Measurements from ENCODE around the gene SPATA13. TPM values are rescaled to one million over a fixed set of nuclear protein-coding genes. Genes with fewer than 3 reads are reported as not detected.
"Not testable (repeated sequence)": the region's sequence is repeated elsewhere in the genome, so short reads cannot be mapped to it uniquely, and the experiment has no call there.

SPATA13 gene
- total RNA-seq, 1 experiment from 2014 or later = 0.88 TPM

DNA sequence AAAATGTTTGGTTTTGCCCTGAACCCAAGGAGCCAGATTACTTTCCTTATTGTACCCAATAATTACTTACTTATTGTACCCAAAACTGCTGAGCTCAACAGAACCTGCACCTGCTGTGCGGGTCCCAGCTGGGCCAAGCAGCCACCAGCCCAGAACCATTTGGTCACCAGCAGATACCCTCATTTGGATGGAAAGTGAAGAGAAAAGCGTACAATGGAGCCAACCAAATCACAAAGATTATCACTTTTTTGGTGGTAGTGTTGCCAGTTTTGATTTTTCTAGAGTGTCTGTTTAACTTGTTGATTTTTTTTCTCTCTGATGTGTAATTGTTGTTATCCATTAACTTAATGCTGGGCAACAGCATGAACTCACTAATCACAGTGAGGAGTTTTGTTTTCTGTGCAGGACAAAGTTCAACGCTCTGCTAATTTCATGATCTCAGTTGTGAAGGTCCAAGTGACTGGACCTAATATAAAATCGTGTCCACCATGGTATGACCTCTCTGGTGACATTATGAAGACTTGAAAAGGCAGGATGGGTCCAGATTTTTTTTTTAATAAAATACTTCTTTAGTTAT, 23.8 kb downstream of the SPATA13 start:
- in situ Hi-C loops (cut with HindIII; ENCODE audit: low sequenced_read_pairs) = no loop called here
- no peak for DNase-seq (ENCODE audit: low spot score)

DNA sequence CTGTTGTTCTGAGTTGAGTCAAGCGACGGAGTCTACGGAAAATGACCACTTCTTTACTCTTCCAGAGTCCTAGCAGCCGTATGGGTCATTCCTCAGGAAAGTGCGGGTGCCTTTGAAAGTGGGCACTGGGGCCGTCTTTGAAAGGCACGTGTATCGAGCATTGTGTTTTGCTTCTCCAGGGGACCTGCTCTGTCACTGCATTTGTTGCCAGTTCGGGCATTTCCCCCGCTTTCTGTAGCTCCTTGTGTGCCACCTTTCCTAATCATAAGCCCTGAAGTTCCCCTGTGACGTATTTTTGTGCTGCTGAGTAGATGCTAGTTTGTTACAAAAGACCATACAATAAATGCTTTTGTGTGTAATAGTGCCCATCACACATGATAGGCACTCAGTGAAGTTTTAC, 24.4 kb downstream of the SPATA13 start:
- in situ Hi-C loops (cut with HindIII; ENCODE audit: low sequenced_read_pairs) = no loop called here
- no peak for DNase-seq (ENCODE audit: low spot score)

DNA sequence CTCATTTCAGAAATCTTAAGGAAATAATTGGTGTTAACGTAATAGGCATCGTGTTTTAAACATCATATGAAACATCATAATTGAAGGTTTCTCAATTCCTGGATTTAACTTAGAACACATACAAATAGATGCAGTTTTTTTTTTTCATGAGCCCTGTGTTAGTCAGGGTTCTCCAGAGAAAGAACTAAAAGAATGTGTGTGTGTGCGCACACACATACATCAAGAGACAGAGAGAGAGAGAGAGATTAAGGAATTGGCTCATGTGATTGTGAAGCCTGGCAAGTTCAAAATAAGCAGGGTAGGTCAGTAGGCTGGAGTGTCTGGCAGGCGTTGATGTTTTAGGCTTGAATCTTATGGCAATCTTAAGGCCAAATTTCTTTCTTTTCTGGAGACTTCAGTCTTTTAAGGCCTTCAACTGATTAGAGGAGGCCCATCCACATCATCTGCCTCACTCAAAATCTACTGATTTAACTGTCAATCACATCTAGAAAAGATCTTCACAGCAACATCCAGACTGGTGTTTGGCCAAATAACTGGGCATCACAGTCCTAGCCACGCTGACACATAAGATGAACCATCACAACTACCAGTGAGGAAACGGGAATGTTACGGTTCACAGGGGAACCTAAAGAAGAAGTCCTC, 25.2 kb downstream of the SPATA13 start:
- in situ Hi-C loops (cut with HindIII; ENCODE audit: low sequenced_read_pairs) = no loop called here
- no peak for DNase-seq (ENCODE audit: low spot score)

DNA sequence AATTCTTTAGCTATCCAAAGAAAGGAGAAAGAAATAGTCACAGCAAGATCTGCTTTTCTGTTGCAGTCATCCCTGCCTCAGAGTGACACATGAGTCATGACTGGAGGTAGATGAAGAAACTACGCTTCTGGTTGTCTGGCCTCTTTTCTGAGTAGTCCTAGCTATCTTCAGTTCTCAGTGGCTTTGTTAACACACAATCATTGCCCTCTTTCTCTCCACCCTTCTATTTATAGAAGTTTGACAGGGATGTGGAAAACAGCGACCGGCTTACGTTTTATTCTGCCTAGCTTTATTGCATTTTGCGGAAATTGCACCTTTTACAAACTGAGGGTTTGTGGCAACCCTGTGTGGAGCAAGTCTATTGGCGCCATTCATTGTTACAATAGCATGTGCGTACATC, 26.7 kb downstream of the SPATA13 start:
- in situ Hi-C loops (cut with HindIII; ENCODE audit: low sequenced_read_pairs) = no loop called here
- DNase-seq (ENCODE audit: low spot score) = no peak

DNA sequence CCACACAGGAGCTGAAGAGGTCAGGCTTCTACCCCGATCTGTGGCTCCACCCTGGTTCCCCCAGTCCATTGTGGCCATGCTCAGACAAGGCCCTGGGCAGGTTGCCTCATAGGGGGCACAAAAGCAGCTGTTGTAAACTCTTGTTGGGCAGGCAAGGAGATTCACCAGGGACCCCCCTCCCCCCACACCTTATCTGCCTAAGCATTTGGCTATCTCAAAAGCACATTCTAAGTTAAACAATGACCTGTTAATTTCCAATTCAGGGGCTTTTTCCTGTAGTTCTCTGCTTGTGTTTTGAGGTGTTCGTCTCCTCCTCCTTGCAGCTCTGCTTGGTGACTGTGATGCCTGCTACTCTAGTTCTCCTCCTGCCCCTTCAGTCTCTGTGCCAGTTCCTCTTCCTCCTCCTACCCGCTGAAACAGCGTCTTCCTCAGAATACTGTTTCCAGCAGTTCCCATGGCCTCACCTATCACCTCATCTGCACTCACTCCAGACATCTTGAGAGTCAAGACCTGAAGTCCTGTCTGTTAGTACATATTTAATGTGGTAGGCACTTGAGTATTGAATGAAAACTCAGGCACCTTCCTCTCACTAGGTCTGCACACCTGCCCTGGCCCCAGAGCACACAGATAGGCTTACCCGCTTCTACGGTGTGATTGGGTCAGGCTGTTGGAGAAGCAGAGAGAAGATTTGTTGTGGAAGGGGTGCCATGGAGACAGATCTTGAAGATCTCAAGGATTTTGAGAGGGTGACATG, 31.7 kb downstream of the SPATA13 start:
- DNase-seq (ENCODE audit: low spot score) = no peak
- in situ Hi-C loops (cut with HindIII; ENCODE audit: low sequenced_read_pairs) = no loop called here

DNA sequence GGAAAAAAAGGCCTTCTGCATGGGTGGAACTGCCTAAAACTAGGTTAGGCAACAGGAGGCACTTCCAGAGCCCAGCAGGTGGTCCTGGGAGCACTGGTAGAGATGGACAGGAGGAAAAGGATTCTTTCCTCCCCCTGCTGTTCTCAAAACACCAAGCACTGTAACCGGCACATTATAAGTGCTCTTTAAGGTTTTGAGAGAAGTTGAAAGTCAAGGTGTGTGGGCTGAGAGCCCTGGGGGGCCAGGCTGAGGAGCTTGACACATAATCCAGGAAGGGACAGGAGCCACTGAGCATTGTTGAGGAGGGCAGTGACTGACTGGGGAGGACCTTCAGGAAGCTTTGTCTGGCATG, 32.3 kb downstream of the SPATA13 start:
- in situ Hi-C loops (cut with HindIII; ENCODE audit: low sequenced_read_pairs) = no loop called here
- no peak for DNase-seq (ENCODE audit: low spot score)

DNA sequence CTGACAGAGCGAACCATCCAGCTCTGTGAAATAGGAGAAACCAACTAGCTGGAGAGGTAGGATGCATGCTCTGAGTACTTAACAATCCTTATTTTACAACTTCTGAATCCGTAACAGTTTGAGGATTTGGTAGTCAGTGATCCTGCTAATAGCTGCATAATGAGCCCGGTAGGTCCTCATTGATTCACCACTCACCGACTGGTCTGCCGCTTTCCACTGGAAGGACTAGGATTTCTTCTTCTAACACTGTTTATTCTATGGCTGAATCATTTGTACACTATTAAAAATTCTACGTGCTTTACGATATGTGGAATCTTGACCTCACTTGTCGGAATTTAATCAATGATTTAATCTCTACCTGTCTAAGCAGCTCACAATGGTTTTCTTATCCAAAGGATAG, 33.9 kb downstream of the SPATA13 start:
- in situ Hi-C loops (cut with HindIII; ENCODE audit: low sequenced_read_pairs) = no loop called here
- DNase-seq (ENCODE audit: low spot score) = no peak

DNA sequence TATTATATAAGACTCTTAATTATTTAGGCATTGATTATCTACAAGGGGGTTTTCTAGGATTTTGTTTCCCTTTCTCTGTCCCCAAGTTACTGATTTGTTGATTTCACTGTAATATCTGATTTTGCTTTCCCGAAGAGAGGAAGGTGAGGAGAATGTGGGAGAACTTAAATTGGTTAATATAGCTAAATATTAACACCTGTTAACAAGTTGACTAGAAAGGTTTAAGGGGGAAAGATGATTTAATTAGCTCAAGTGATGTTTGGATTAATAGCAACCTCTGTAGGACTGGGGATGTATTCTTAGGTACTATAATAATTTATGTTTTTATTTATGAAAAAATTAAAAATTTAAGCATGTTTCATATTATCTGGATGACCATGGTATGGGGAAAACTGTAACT, 35.1 kb downstream of the SPATA13 start:
- in situ Hi-C loops (cut with HindIII; ENCODE audit: low sequenced_read_pairs) = no loop called here
- DNase-seq (ENCODE audit: low spot score) = no peak

DNA sequence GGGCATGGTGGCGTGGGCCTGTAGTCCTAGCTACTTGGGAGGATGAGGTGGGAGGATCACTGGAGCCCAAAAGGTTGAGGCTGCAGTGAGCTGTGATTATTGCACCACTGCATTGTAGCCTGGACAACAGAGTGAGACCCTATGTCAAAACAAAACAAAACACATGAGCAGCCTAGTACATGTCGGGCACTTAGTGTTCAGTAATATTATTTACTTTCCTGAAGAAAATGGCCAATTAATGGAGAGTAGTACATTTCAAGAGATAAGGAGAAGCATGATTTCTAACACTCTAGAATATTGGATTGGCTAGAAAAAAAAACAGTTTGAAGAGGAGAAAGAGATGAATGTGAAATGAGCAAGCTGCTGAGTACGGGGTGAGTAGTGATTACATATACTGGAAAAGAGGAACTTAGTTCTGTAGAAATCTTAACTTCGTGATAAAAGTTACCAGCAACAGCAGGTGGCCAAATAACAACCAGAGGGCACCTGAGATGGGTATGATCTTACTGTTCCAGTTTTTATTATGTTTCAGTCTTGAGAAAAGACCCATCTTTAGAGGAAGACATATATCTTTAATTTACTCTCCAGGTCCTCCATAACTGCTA, 36.2 kb downstream of the SPATA13 start:
- no peak for DNase-seq (ENCODE audit: low spot score)
- in situ Hi-C loops (cut with HindIII; ENCODE audit: low sequenced_read_pairs) = no loop called here

DNA sequence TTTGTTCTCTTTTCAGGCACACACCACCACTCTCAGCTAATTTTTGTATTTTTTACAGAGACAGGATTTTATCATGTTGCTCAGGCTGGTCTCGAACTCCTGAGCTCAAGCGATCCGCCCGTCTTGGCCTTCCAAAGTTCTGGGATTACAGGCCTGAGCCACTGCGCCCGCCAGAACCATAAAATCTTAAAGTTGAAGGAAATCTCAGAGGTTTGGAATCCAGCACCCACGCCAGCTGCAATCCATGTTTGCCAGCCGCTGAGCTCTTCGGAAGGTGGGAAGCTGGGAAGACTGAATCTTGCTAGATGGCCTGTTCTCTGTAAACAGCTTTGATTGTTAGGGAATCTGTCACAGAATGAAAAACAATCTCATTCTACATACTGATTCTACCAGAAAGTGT, 38.5 kb downstream of the SPATA13 start:
- in situ Hi-C loops (cut with HindIII; ENCODE audit: low sequenced_read_pairs) = no loop called here
- DNase-seq (ENCODE audit: low spot score) = no peak

DNA sequence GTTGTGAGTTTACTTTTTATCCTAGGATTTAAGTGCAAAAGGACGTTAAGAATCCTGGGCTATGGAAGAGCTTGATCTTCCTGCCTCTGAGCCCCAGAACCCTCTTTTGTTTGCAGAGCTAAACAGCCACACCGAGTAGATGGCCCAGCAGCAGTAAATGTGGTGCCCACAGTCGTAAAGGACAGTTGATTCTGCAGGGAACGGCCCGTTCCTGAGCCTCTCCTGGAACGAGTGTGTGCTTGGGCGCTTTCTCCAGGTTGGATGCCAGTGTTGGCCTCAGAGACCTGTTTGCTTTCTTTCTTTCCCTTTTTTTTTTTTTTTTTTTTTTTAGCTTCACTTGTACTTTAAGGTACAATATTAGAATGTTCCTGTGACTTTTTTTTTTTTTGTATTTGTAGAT, 41.7 kb downstream of the SPATA13 start:
- in situ Hi-C loops (cut with HindIII; ENCODE audit: low sequenced_read_pairs) = no loop called here
- no peak for DNase-seq (ENCODE audit: low spot score)

DNA sequence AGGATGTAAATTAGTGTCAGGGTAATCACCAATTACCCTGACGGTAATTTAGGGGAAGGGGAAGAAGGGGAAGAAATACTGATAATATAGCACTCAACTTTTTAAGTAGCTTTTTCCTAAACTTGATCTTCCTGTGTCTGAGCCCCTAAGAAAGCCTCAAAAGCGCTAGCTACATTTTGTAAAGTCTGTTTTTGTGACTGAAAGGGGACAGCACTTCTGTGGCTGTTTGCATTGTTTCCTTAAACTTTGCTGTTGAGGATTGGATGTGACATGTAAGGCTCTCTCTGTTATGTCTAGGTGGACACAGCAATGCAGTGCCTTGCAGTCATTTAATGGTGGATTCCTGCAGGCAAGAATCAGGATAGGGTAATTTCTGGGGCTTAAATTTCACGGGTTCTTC, 42.8 kb downstream of the SPATA13 start:
- DNase-seq (ENCODE audit: low spot score) = no peak
- in situ Hi-C loops (cut with HindIII; ENCODE audit: low sequenced_read_pairs) = no loop called here

DNA sequence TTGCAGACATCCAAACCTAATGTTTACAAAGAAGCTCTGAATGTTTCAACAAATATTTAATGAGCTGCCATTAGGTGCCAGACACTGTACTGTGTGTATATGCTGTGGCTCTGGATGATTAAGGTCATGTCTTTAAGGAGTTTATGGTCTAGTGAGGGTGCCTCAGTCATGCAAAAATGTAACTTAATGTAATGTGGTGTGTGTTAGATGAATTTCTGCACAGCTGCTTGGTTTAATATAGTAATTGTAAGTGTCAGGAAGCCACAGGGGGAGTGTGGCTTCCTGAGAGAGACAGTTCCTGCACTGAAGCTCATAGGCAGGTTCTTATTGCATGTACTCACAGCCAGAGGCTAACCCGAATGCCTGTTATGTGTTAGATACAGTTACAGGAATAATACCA, 43.3 kb downstream of the SPATA13 start:
- in situ Hi-C loops (cut with HindIII; ENCODE audit: low sequenced_read_pairs) = no loop called here
- DNase-seq (ENCODE audit: low spot score) = no peak

DNA sequence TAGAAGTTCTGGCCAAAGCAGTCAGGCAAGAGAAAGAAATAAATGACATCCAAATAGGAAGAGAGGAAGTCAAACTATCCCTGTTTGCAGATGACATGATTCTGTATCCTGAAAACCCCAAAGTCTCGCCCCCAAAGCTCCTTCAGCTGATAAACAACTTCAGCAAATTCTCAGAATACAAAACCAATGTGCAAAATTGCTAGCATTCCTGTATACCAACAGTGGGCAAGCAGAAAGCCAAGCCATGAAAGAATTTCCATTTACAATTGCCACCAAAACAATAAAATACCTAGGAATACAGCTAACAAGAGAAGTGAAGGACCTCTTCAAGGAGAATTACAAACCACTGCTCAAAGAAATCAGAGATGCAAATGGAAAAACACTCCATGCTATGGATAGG, 44.6 kb downstream of the SPATA13 start:
- in situ Hi-C loops (cut with HindIII; ENCODE audit: low sequenced_read_pairs) = not testable (repeated sequence)

DNA sequence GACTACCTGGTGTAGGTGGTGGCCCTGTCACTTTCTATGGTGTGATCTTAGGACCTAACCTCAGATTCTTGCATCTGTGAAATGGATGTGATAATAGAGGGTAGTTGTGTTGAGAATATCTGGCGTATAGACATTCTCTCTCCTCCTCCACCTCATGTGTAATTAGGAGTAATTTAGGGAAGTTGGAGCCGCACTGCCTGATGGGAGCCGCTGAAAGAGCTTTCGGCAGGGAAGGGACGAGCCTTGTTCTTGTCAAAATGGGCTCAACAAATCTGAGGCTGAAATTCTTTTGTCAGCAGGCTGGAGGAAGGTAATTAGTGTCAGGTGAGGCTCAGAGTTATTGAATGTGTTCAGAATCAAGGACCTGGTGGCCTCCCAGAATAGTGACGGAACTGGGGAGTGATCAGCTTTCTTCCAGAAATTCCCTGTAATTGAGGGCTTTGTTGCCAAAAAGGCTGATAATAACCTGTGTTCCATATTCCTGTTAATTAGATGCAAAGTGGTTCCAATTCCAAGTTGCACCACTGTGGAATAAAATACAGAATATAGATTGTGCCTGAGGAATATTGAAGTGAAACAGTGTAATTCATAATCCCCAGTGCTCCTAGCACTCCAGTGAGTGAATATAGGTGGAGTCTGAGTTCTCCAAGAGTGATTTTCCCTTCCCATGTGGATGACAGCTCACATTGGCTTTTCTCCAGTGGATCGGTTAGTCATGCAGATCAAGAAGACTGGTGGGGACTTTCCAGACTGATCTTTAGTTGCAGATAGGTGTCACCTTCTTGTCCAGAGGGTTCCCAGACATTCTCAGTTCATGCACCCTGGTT, 47.5 kb downstream of the SPATA13 start:
- no peak for DNase-seq (ENCODE audit: low spot score)
- in situ Hi-C loops (cut with HindIII; ENCODE audit: low sequenced_read_pairs) = no loop called here

More for the DNA sequence above, 44.6 kb downstream of the SPATA13 start:
- DNase-seq (ENCODE audit: low spot score) = not testable (repeated sequence)

DNA sequence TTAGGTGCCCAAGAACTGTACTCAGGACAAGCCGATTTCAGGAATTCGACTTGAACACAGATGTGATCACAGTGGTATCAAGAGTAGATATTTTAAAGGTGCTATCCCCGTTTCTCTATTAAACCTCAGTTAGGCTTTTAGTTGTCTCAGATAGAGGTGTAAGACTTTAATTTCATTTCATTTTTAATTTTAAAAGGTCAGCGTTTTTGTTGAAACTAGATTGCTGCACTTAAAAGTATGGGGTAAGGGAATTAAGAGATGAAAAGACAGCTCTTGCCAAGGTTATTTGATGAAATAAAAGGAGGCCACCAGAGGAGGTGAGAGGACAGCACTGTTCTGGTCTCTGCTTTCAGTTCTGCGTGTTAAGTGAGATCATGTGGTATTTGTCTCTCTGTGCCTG, 48.6 kb downstream of the SPATA13 start:
- DNase-seq (ENCODE audit: low spot score) = no peak
- in situ Hi-C loops (cut with HindIII; ENCODE audit: low sequenced_read_pairs) = no loop called here

DNA sequence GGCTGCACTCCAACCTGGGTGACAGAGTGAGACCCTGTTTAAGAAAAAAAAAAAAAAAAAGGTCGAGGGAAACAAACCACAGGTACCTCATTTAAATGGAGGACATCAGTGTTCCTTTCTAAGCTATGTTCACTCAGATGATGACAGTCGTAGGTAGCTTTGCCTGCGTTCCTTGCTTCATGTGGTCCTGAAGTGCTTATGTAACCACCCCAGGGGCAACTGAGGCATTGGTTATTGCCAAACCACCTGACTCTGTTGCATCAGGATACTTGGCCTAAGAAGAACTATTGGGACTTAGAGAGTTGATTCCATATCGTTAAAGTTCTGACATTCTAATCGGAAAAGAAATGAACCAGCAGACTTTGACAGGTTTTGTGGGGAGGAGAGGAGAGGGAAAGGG, 51.7 kb downstream of the SPATA13 start:
- no peak for DNase-seq (ENCODE audit: low spot score)
- in situ Hi-C loops (cut with HindIII; ENCODE audit: low sequenced_read_pairs) = no loop called here

DNA sequence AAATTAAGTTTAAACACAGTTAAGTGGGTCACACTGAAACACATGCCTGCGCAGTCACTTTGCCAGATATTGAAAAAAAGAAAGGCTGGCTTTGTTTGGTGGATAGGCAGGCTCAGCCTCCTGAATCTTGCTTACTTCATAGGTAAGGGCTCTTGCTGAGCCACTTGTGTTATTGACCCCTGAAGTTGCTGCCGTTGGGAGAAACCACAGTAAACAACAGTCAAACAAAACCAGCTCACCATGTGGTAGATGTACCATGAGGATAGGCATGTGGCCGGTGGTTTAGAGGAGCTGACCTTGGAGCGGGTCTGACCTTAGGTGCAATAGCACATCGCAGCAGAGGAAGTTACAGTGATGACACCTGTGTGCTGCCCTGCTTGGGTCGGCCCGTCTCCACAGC, 52.2 kb downstream of the SPATA13 start:
- in situ Hi-C loops (cut with HindIII; ENCODE audit: low sequenced_read_pairs) = no loop called here
- no peak for DNase-seq (ENCODE audit: low spot score)

DNA sequence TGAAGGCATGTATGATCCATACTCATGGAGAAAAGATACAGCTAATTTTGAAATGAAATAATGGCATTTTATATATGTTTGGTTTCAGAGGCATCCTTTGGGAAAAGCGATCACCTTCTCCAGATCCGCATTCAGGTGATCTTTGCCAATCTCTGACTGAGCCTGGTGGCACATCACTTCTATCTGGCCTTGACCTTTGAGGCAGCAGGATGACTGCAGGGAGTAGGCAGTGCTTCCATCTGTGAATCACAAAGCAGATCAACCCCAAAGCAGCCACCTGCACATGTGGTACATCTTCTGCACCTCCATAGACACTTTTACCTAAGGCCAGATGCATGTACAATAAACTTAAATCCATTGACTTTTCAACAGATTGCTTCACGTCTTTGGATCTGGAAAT, 53.4 kb downstream of the SPATA13 start:
- in situ Hi-C loops (cut with HindIII; ENCODE audit: low sequenced_read_pairs) = no loop called here
- no peak for DNase-seq (ENCODE audit: low spot score)

DNA sequence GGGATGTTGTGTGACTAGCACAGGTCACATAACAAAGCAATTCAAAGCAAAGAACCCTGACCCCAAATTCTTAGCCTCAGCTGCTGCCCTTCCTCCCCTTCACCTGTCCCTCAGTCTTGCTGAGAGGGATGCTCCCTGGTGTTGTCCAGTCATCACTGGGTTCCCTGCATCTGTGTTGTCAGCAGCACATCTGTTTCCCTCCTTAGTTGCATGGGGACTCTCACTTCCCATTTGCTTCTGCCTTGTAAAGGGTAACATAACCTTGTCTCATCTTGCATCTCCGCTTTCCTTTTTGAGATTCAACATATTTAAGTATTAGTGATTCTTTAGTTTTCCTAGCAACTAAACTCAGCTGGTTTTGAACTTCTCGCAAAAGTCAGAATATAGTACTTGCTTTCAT, 54.0 kb downstream of the SPATA13 start:
- in situ Hi-C loops (cut with HindIII; ENCODE audit: low sequenced_read_pairs) = no loop called here
- no peak for DNase-seq (ENCODE audit: low spot score)

All from G401 (cell line).